ENCODE measurements around the gene WWTR1.

- TF ChIP-seq CTCF (IDR thresholded peaks at IDR 0.05; ENCODE audit: low read depth, low read length), result no peak
- TF ChIP-seq POLR2A (IDR thresholded peaks at IDR 0.05; ENCODE audit: extremely low read depth, insufficient read length), result no peak
- TF ChIP-seq MAX (IDR thresholded peaks at IDR 0.05; ENCODE audit: low read depth, low read length), result no peak
- no peak for TF ChIP-seq MYC (IDR thresholded peaks at IDR 0.05; ENCODE audit: low read depth, low read length)
Measured at GRCh38 chr3:149603126-149604074, 54.4 kb downstream of the WWTR1 start.

Measured in NB4 (cell line).